Activated CD4-positive, alpha-beta T cell treated with anti-CD3 and anti-CD28 coated beads, Interleukin-2, amount 50 U/mL, for 16 hours (primary cell): ENCODE data around the gene ERC2.

ENCODE experiments used
- DNase-seq: peaks from one replicate; pipeline ENCODE4 v3.0.0-alpha.2; 2020

The ERC2 gene

GRCh38 chr3:55477306-55478303 is 990.7 kb downstream of the ERC2 start:
- no peak for DNase-seq

GRCh38 chr3:55476515-55476914 is 991.8 kb downstream of the ERC2 start:
- DNase-seq = no peak

DNA sequence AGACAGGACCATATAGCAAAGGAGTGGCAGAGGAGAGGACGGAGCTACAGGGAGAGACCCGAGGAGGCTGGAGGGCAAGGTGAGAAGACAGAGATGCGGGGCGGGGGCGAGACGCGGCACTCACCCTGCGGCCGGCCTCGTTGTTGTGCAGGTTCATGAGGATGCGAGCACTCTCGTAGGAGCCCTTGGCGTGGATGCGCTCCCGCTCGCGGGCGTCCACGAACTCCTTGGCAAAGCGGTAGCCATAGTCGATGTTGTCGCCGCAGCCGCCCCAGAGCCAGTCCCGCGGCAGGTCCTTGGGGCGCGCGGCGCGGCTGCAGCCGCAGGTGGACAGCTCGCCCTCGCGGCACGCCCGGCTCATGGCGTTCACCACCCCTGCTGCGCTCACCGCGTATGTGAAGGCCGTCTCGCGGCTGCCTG is 994.0 kb downstream of the ERC2 start:
- no peak for DNase-seq

GRCh38 chr3:55473788-55474187 is 994.5 kb downstream of the ERC2 start:
- no peak for DNase-seq

- no peak for DNase-seq
Measured at GRCh38 chr3:55471522-55472280, 996.6 kb downstream of the ERC2 start.

- no peak for DNase-seq
Measured at GRCh38 chr3:55471084-55471483, 997.2 kb downstream of the ERC2 start.

DNA sequence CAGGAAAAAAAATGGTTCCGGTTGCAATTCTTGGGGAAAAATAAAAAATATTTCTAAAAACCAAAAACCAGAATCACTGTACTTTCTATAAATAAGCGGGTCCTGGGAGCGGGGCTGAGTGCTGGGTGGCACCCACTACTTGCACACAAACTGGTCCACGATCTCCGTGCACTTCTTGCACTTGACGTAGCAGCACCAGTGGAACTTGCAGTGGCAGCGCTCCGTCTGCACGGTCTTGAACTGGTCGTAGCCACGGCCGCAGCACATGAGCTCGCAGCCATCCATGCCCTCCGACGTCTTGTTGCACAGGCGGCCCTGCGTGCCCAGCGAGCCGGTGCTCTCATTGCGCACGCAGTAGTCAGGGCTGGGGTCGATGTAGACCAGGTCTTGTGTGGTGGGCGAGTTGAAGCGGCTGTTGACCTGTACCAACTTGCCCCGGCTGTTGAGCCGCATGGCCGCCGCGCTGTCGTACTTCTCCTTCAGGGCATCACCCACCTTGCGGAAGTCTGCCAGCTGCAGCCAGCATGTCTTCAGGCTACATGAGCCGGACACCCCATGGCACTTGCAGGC is 998.2 kb downstream of the ERC2 start:
- DNase-seq = no peak

DNA sequence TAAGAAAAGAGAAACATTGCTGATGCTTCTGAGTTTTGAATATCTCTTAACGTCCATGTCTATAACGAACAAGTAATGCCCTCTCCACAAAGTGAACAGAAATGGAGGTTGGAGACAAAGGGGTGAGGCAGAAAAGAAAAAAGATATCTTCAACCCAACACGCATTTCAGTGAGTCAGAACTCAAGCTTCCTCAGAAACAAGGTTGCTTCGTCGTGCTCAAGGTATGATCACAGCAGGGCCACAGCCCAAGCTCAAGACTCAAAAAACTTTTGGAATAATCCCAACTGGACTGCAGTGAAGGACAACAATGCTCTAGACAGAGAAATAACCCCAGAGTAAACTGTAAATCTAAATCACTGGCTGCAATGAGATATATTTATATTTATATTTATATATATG is 1000.0 kb downstream of the ERC2 start:
- no peak for DNase-seq

- DNase-seq = no peak
Measured at GRCh38 chr3:55467099-55467498, 1001.2 kb downstream of the ERC2 start.

DNA sequence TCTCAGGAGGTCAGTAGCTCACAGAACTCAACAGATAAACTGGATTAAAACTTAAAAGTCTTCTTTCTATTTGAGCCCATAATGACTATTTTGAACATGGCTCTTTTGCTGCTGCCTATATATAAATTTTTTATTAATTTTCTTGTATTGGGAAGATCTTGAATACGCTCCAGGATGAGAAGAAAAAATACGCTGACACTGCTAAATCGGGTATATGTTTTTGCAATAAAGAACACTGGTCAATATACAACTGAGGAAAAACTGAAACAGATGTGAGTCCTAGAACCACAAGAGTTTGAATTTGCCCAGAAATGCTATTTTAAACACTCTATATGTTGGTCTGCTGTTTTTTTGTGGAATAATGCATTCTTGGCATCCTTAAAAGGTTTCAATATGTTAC is 1001.7 kb downstream of the ERC2 start:
- no peak for DNase-seq

- no peak for DNase-seq
Measured at GRCh38 chr3:55461896-55462295, 1006.4 kb downstream of the ERC2 start.

- no peak for DNase-seq
Measured at GRCh38 chr3:55459838-55460237, 1008.4 kb downstream of the ERC2 start.
